Fibroblast of upper back skin (primary cell): Measurements from ENCODE around the gene ESYT1.

Experiments used
- DNase-seq: peaks from one replicate; pipeline ENCODE4 v3.0.0-alpha.2; 2013

ESYT1 gene

GRCh38 chr12:56127888-56128669 lies at the start of gene ESYT1:
ESYT1 (plus strand) TSS chr12:56128267; CDS start chr12:56128320, 53 bp downstream.
- peak; percentile 100 for DNase-seq

GRCh38 chr12:56078427-56078826 lies 49.6 kb upstream of the ESYT1 start:
- no peak for DNase-seq

GRCh38 chr12:56078931-56079722 lies 48.9 kb upstream of the ESYT1 start:
- DNase-seq = peak; percentile 55

GRCh38 chr12:56079723-56080555 lies 48.1 kb upstream of the ESYT1 start, which contains the start of gene ERBB3:
ERBB3 (plus strand) TSS chr12:56080165; CDS start chr12:56080301, 136 bp downstream.
- peak; percentile 72 for DNase-seq

- DNase-seq = no peak
These were observed 47.4 kb upstream of the ESYT1 start for GRCh38 chr12:56080556-56081138.

- DNase-seq = no peak
These were observed 46.4 kb upstream of the ESYT1 start for GRCh38 chr12:56081393-56082347.

- no peak for DNase-seq
These were observed 45.7 kb upstream of the ESYT1 start for GRCh38 chr12:56082382-56082781.

GRCh38 chr12:56082967-56083366 lies 45.1 kb upstream of the ESYT1 start:
- DNase-seq = no peak

GRCh38 chr12:56084958-56085543 lies 43.0 kb upstream of the ESYT1 start:
- DNase-seq = no peak

- DNase-seq = no peak
These were observed 42.0 kb upstream of the ESYT1 start for GRCh38 chr12:56086096-56086495.

- peak; percentile 7 for DNase-seq
These were observed 41.5 kb upstream of the ESYT1 start for GRCh38 chr12:56086608-56087007.

GRCh38 chr12:56087220-56087619 lies 40.8 kb upstream of the ESYT1 start:
- no peak for DNase-seq

GRCh38 chr12:56097738-56098137 lies 30.3 kb upstream of the ESYT1 start:
- no peak for DNase-seq

GRCh38 chr12:56098592-56098991 lies 29.5 kb upstream of the ESYT1 start:
- no peak for DNase-seq

- DNase-seq = no peak
These were observed 28.3 kb upstream of the ESYT1 start for GRCh38 chr12:56099787-56100186.

- DNase-seq = no peak
These were observed 27.0 kb upstream of the ESYT1 start for GRCh38 chr12:56101045-56101444.

- no peak for DNase-seq
These were observed 25.4 kb upstream of the ESYT1 start for GRCh38 chr12:56102683-56103065.

GRCh38 chr12:56103066-56103711 lies 24.9 kb upstream of the ESYT1 start:
- no peak for DNase-seq

GRCh38 chr12:56103823-56104108 lies 24.3 kb upstream of the ESYT1 start:
- no peak for DNase-seq

- peak; percentile 99 for DNase-seq
These were observed 23.8 kb upstream of the ESYT1 start, which contains the start of gene PA2G4 for GRCh38 chr12:56104109-56104814. PA2G4 (plus strand) TSS chr12:56104559; CDS start chr12:56104738, 179 bp downstream.
